IMR-90 (cell line): ENCODE measurements around the gene COL4A1. TPM values are rescaled to one million over a fixed set of nuclear protein-coding genes. Genes with fewer than 3 reads are reported as not detected.

Source experiments
- ATAC-seq: fragments of 200-7000 bp; cut with Tn5 transposase; 2 replicates; pipeline ENCODE4 v1.9.1; 2020; ENCODE audit warnings: low read depth, mild to moderate bottlenecking, moderate library complexity
- BruUV-seq: library from RNA; stranded (reverse); fragments of 400-500 nt; replicated peaks from 2 replicates; lab custom pipeline; 2021; lab: Mats Ljungman, UMichigan
- CTCF ChIA-PET: fragments of 300-600 bp; formaldehyde crosslinking; extraction: SDS; loops from one replicate; lab custom pipeline; 2021; ENCODE audit warnings: antibody characterized with exemption; lab: Yijun Ruan, JAX
- POLR2A ChIA-PET: fragments of 300-600 bp; sonication (Branson Sonifier 250); formaldehyde crosslinking; loops from one replicate; lab custom pipeline; 2022; ENCODE audit warnings: antibody characterized with exemption; ENCODE audit not compliant: unreplicated experiment; lab: Charles Lee
- DNase-seq: peaks from one replicate; pipeline ENCODE4 v3.0.0; 2013
- H2AFZ ChIP-seq: replicated peaks from 2 replicates; pipeline ENCODE3; 2013; ENCODE audit warnings: low read length, mild to moderate bottlenecking; ENCODE audit not compliant: poor library complexity
- H2AK5ac ChIP-seq: 2 replicates; pipeline ENCODE4 v1.6.1; 2013; ENCODE audit warnings: low read depth, low read length, inconsistent platforms
- H2AK9ac ChIP-seq: replicated peaks from 2 replicates; pipeline ENCODE3; 2013; ENCODE audit warnings: mild to moderate bottlenecking, low read depth, low read length, moderate library complexity; ENCODE audit not compliant: poor library complexity
- H2BK120ac ChIP-seq: 2 replicates; pipeline ENCODE4 v1.6.1; 2013; ENCODE audit warnings: low read depth, low read length, inconsistent platforms
- H2BK15ac ChIP-seq: 3 replicates; pipeline ENCODE4 v1.6.1; 2013; ENCODE audit warnings: low read depth, low read length, inconsistent platforms
- H2BK20ac ChIP-seq: 2 replicates; pipeline ENCODE4 v1.6.1; 2013; ENCODE audit warnings: low read depth, mild to moderate bottlenecking, inconsistent platforms, low read length, moderate library complexity
- H2BK5ac ChIP-seq: 2 replicates; pipeline ENCODE4 v1.6.1; 2013; ENCODE audit warnings: mild to moderate bottlenecking, low read depth, low read length, inconsistent platforms; ENCODE audit not compliant: poor library complexity, severe bottlenecking
- H3K14ac ChIP-seq: replicated peaks from 2 replicates; pipeline ENCODE4 v1.6.1; 2013; ENCODE audit warnings: low read depth, low read length, inconsistent platforms
- H3K18ac ChIP-seq: 2 replicates; pipeline ENCODE4 v1.6.1; 2013; ENCODE audit warnings: low read depth, low read length, control low read depth
- H3K23ac ChIP-seq: 2 replicates; pipeline ENCODE4 v1.6.1; 2013; ENCODE audit warnings: low read depth, low read length, inconsistent platforms
- H3K27ac ChIP-seq: 2 replicates; pipeline ENCODE4 v1.5.1; 2013; ENCODE audit warnings: mild to moderate bottlenecking, control low read depth, low read length; ENCODE audit not compliant: insufficient read depth
- H3K27me3 ChIP-seq: 2 replicates; pipeline ENCODE4 v1.6.1; 2013; ENCODE audit warnings: low read length; ENCODE audit not compliant: control insufficient read depth, insufficient read depth
- H3K36me3 ChIP-seq: 2 replicates; pipeline ENCODE4 v1.6.1; 2013; ENCODE audit warnings: low read length, mixed read lengths; ENCODE audit not compliant: control insufficient read depth, insufficient read depth
- H3K4ac ChIP-seq: 2 replicates; pipeline ENCODE4 v1.6.1; 2013; ENCODE audit warnings: low read depth, low read length, inconsistent platforms
- H3K4me1 ChIP-seq: 2 replicates; pipeline ENCODE4 v1.6.1; 2013; ENCODE audit warnings: low read length, mixed read lengths; ENCODE audit not compliant: control insufficient read depth, insufficient read depth
- H3K4me2 ChIP-seq: 2 replicates; pipeline ENCODE4 v1.6.1; 2013; ENCODE audit warnings: low read depth, mild to moderate bottlenecking, control low read depth, low read length, moderate library complexity
- H3K4me3 ChIP-seq: 2 replicates; pipeline ENCODE4 v1.5.1; 2013; ENCODE audit warnings: low read depth, mild to moderate bottlenecking, control low read depth, low read length, moderate library complexity; ENCODE audit not compliant: insufficient read depth
- H3K56ac ChIP-seq: 2 replicates; pipeline ENCODE4 v1.6.1; 2013; ENCODE audit warnings: low read length, inconsistent platforms; ENCODE audit not compliant: insufficient read depth; ENCODE audit errors: extremely low read depth
- H3K79me1 ChIP-seq, 2 experiments: 2 replicates each; pipeline ENCODE4 v1.6.1; 2013; ENCODE audit warnings: low read length in 2 of 2, inconsistent platforms in 1 of 2, low read depth in 1 of 2
- H3K9ac ChIP-seq: 2 replicates; pipeline ENCODE4 v1.6.1; 2013; ENCODE audit warnings: low read depth, low read length, control low read depth
- H3K9me1 ChIP-seq: 2 replicates; pipeline ENCODE4 v1.6.1; 2013; ENCODE audit warnings: low read length, inconsistent platforms; ENCODE audit not compliant: insufficient read depth
- H3K9me3 ChIP-seq: 2 replicates; pipeline ENCODE4 v1.6.1; 2013; ENCODE audit warnings: low read length; ENCODE audit not compliant: control insufficient read depth, insufficient read depth
- H4K20me1 ChIP-seq: 2 replicates; pipeline ENCODE4 v1.6.1; 2013; ENCODE audit warnings: low read length, inconsistent platforms; ENCODE audit not compliant: insufficient read depth
- H4K5ac ChIP-seq: 2 replicates; pipeline ENCODE4 v1.6.1; 2013; ENCODE audit warnings: mild to moderate bottlenecking, low read depth, low read length, control low read depth
- H4K8ac ChIP-seq, 2 experiments: 2 replicates each; pipeline ENCODE4 v1.6.1; 2013; ENCODE audit warnings: low read depth in 2 of 2, low read length in 2 of 2, control low read depth in 1 of 2, inconsistent platforms in 1 of 2
- H4K91ac ChIP-seq: 2 replicates; pipeline ENCODE4 v1.6.1; 2013; ENCODE audit warnings: low read depth, low read length, inconsistent platforms; ENCODE audit not compliant: insufficient read depth
- BHLHE40 ChIP-seq: fragments of 150-350 bp; IDR thresholded peaks from 2 replicates; pipeline ENCODE4 v1.6.1; 2016; ENCODE audit warnings: mild to moderate bottlenecking, low read depth, low read length
- CEBPB ChIP-seq: IDR thresholded peaks from 2 replicates; pipeline ENCODE4 v1.6.1; 2012; ENCODE audit warnings: low read depth, low read length, improper control_type of control experiment
- CHD1 ChIP-seq: IDR thresholded peaks from 2 replicates; pipeline ENCODE4 v1.6.1; 2012; ENCODE audit warnings: low read depth, low read length, improper control_type of control experiment
- CTCF ChIP-seq: conservative IDR thresholded peaks from 2 replicates; pipeline ENCODE4 v1.5.1; 2012; ENCODE audit warnings: mild to moderate bottlenecking, low read depth, low read length, improper control_type of control experiment
- ELK1 ChIP-seq: fragments of 150-350 bp; IDR thresholded peaks from 2 replicates; pipeline ENCODE4 v1.6.1; 2016; ENCODE audit warnings: low read depth, mild to moderate bottlenecking, low read length, moderate library complexity, borderline replicate concordance
- FOS ChIP-seq: fragments of 150-350 bp; IDR thresholded peaks from 2 replicates; pipeline ENCODE4 v1.6.1; 2016; ENCODE audit warnings: low read depth, low read length
- MAFK ChIP-seq: IDR thresholded peaks from 2 replicates; pipeline ENCODE4 v1.6.1; 2012; ENCODE audit warnings: low read depth, low read length, improper control_type of control experiment
- MAZ ChIP-seq: IDR thresholded peaks from 2 replicates; pipeline ENCODE4 v1.6.1; 2012; ENCODE audit warnings: low read depth, mild to moderate bottlenecking, low read length, improper control_type of control experiment, moderate library complexity, borderline replicate concordance
- MXI1 ChIP-seq: IDR thresholded peaks from 2 replicates; pipeline ENCODE4 v1.6.1; 2012; ENCODE audit warnings: low read depth, mild to moderate bottlenecking, low read length, moderate library complexity, borderline replicate concordance
- NFE2L2 ChIP-seq: fragments of 150-350 bp; IDR thresholded peaks from 2 replicates; pipeline ENCODE4 v1.6.1; 2016; ENCODE audit warnings: low read depth, mild to moderate bottlenecking, low read length
- POLR2A ChIP-seq: IDR thresholded peaks from 2 replicates; pipeline ENCODE4 v1.6.1; 2012; ENCODE audit warnings: mild to moderate bottlenecking, low read depth, low read length
- RAD21 ChIP-seq: IDR thresholded peaks from 2 replicates; pipeline ENCODE4 v1.6.1; 2012; ENCODE audit warnings: low read length, improper control_type of control experiment
- RCOR1 ChIP-seq: IDR thresholded peaks from 2 replicates; pipeline ENCODE4 v1.6.1; 2012; ENCODE audit warnings: mild to moderate bottlenecking, low read length, improper control_type of control experiment; ENCODE audit not compliant: insufficient replicate concordance
- RFX5 ChIP-seq: IDR thresholded peaks from 2 replicates; pipeline ENCODE4 v1.8.0; 2012; ENCODE audit warnings: low read depth, mild to moderate bottlenecking, low read length, moderate library complexity
- SMC3 ChIP-seq: fragments of 150-350 bp; IDR thresholded peaks from 2 replicates; pipeline ENCODE4 v1.6.1; 2016; ENCODE audit warnings: low read depth, mild to moderate bottlenecking, antibody characterized with exemption, low read length, moderate library complexity
- WGBS, 2 experiments: methylation state at CpG; one replicate each; pipeline versions ENCODE4 v1.1.5 to v1.1.7; 2013; ENCODE audit warnings: missing lambda C conversion rate in 2 of 2; ENCODE audit not compliant: insufficient read length in 1 of 2; ENCODE audit errors: extremely low coverage in 2 of 2; 5-methylcytosine and 5-hydroxymethylcytosine counted together
- dilution Hi-C: fragments of 300-500 bp; cut with HindIII; formaldehyde crosslinking; loops from one replicate; pipeline ENCODE4 v1.14.3; 2018; ENCODE audit warnings: low sequenced_read_pairs; ENCODE audit not compliant: unreplicated experiment
- in situ Hi-C: fragments of 300-500 bp; cut with MboI; formaldehyde crosslinking; loops from 3 replicates; pipeline ENCODE4 v1.14.3; 2019; ENCODE audit warnings: low sequenced_read_pairs, inconsistent platforms, mixed read lengths
- intact Hi-C: fragments of 100-400 bp; cut with micrococcal nuclease; formaldehyde crosslinking; loops from 2 replicates; pipeline ENCODE4 v1.10.0; 2022
- polyA plus RNA-seq, 3 experiments: library from polyadenylated mRNA; depleted of rRNA; stranded (reverse); fragments of >200 nt; gene quantifications; 2 replicates each; pipeline ENCODE4 v1.2.3, GENCODE V29; 2012; ENCODE audit warnings: low replicate concordance in 1 of 3
- total RNA-seq: library from RNA; depleted of rRNA; stranded (reverse); fragments of >200 nt; gene quantifications from 2 replicates; pipeline ENCODE4 v1.2.3, GENCODE V29; 2012
- TF ChIP-seq, protein P1 (sequence below): fragments of 150-350 bp; IDR thresholded peaks from 2 replicates; pipeline ENCODE4 v1.6.1; 2017; ENCODE audit warnings: mild to moderate bottlenecking, antibody characterized with exemption, low read length, low read depth

The COL4A1 gene
- total and polyA plus RNA-seq, 2 of the 4 experiments (the other 2 are of a cell fraction): 230 to 337 TPM

DNA sequence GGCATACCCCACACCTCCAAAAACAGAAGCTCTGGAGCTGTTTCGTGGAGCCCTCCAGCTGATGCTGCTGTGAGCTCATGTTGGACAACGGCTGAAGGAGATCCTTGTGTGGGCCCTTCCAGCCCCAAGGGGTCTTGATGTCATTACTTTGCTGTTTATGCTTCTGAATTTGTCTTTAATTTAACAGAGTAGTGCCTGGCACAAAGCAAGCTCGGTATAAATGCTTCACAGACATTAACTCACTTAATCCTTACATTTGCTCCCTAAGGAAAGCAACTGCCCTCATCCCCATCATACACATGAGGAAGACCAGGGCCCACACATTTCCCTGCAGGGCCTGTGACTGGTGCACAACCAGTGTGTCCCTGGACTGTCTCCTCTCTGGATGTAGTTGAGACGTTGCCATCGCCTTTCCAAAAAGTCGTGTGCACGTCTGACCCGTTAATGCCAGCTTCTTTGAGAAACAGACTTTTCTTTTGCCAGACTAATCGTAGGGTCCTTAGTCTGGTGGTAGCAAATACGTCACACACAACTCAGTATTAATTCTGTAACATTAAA is 7.6 kb downstream of the COL4A1 start:
- in situ Hi-C loops (no loop called here), intact Hi-C loops (no loop called here), dilution Hi-C loops (no loop called here)
- Histone ChIP-seq H3K18ac (peak overlapping the region; percentile 61), H3K14ac (peak overlapping the region; percentile 70), H3K27me3 (no peaks in the 10 kb centered on the region), H4K8ac (peak overlapping the region in 1 of 2 experiments; percentile 71; a peak in 1 of 4 replicates), H2AK9ac (peak overlapping the region; percentile 84), H2AFZ (peak overlapping the region; percentile 79), H2BK120ac (peak overlapping the region; percentile 61), H4K91ac (peak overlapping the region; percentile 44; the same call in 1 of the 2 replicates), H3K56ac (no peak overlapping the region), H2BK20ac (peak overlapping the region; percentile 22), H3K4me3 (no peak overlapping the region), H3K9me1 (peaks cover 41% of the 10 kb centered on the region), H2BK5ac (peak overlapping the region; percentile 14), H2AK5ac (peak overlapping the region; percentile 86; the same call in 1 of the 2 replicates), H3K79me1 (peaks cover 13 to 80% of the 10 kb centered on the region in 2 experiments; a peak in 3 of 4 replicates), H3K4ac (peak overlapping the region; percentile 67), H3K4me1 (peaks cover 33% of the 10 kb centered on the region), H3K36me3 (peaks cover 21% of the 10 kb centered on the region), H4K20me1 (peaks cover 95% of the 10 kb centered on the region), H2BK15ac (no peak overlapping the region; the same call in 2 of the 3 replicates), H4K5ac (peak overlapping the region; percentile 24; the same call in 1 of the 2 replicates), H3K23ac (peak overlapping the region; percentile 25), H3K27ac (peak overlapping the region; percentile 20; the same call in 1 of the 2 replicates), H3K9me3 (no peaks in the 10 kb centered on the region), H3K9ac (no peak overlapping the region), H3K4me2 (peak overlapping the region; percentile 38)
- 80% methylated on average over 4 of the region's 10 CpGs; no CpG with 5 or more reads in 1 of the 2 experiments for WGBS, 2 experiments
- TF ChIP-seq CHD1 (no peak), RFX5 (no peak), RCOR1 (no peak), NFE2L2 (no peak), CTCF (no peak), ELK1 (no peak), MAFK (no peak), FOS (no peak), POLR2A (no peak), SMC3 (no peak), CEBPB (no peak), MXI1 (no peak), MAZ (no peak), RAD21 (no peak), BHLHE40 (no peak)
- TF ChIP-seq, protein P1, sequence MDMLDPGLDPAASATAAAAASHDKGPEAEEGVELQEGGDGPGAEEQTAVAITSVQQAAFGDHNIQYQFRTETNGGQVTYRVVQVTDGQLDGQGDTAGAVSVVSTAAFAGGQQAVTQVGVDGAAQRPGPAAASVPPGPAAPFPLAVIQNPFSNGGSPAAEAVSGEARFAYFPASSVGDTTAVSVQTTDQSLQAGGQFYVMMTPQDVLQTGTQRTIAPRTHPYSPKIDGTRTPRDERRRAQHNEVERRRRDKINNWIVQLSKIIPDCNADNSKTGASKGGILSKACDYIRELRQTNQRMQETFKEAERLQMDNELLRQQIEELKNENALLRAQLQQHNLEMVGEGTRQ: no peak
- DNase-seq (no peak), ATAC-seq (no peak)
- ChIA-PET CTCF (no interaction called here), POLR2A (no interaction called here)
- no TSS peak for BruUV-seq
